ENCODE data around the gene PCDHGA6. TPM values are rescaled to one million over a fixed set of nuclear protein-coding genes. Genes with fewer than 3 reads are reported as not detected.

Gene PCDHGA6
- total RNA-seq, 4 donors from 2014 or later = 2.0 to 11.1 (median 5.7) TPM

GRCh38 chr5:141362719-141363118 lies 11.0 kb upstream of the PCDHGA6 start:
- Histone ChIP-seq H3K36me3 (peaks cover 0 to 13% of the 10 kb centered on the region in 2 donors), H3K9me3 (peaks cover 0 to 100% (median 7%) of the 10 kb centered on the region in 3 donors)
- ATAC-seq = no peak

DNA sequence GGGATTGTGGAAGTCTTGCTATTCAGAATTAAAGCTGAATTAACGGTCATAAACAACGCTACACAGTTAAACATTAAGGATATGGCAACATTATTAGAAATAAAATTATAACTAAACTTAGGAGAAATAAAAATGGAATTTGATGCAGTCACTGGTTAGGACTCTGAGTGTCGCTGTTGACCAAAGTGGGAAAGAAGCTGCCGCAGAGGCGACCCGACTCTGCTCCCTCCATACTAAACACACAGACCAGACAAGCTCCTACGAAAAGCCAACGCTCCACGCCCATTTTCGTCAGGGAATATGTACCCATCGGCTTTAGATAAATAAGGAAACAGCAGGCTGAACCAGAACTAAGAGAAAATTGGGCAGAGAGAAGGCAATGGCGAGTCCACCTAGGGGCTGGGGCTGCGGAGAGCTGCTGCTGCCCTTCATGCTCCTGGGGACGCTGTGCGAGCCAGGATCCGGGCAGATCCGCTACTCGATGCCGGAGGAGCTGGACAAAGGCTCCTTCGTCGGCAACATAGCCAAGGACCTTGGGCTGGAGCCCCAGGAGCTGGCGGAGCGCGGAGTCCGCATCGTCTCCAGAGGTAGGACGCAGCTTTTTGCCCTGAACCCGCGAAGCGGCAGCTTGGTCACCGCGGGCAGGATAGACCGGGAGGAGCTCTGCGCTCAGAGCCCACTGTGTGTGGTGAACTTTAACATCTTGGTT lies 9.6 kb upstream of the PCDHGA6 start, which contains the start of gene PCDHGA5:
Gene PCDHGA5, plus strand, starts transcription at position 211 of the 709 bp plus-strand sequence. Its CDS starts 169 bp downstream, at position 380.
- Histone ChIP-seq H3K36me3 (peaks cover 0 to 10% of the 10 kb centered on the region in 2 donors), H3K4me1 (no peaks in the 10 kb centered on the region), H3K27ac (peak within 1 kb of the TSS in 1 of 4 donors; percentile 5), H3K4me3 (peak within 1 kb of the TSS in 1 of 2 donors; percentile 35), H3K9me3 (peaks cover 0 to 100% (median 7%) of the 10 kb centered on the region in 3 donors), H3K27me3 (peaks cover 37% of the 10 kb centered on the region)
- TF ChIP-seq, protein P1, sequence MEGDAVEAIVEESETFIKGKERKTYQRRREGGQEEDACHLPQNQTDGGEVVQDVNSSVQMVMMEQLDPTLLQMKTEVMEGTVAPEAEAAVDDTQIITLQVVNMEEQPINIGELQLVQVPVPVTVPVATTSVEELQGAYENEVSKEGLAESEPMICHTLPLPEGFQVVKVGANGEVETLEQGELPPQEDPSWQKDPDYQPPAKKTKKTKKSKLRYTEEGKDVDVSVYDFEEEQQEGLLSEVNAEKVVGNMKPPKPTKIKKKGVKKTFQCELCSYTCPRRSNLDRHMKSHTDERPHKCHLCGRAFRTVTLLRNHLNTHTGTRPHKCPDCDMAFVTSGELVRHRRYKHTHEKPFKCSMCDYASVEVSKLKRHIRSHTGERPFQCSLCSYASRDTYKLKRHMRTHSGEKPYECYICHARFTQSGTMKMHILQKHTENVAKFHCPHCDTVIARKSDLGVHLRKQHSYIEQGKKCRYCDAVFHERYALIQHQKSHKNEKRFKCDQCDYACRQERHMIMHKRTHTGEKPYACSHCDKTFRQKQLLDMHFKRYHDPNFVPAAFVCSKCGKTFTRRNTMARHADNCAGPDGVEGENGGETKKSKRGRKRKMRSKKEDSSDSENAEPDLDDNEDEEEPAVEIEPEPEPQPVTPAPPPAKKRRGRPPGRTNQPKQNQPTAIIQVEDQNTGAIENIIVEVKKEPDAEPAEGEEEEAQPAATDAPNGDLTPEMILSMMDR (IDR thresholded peaks at IDR 0.05) = no peak
- no peak for TF ChIP-seq POLR2A (IDR thresholded peaks at IDR 0.05)
- TF ChIP-seq EP300 (IDR thresholded peaks at IDR 0.05) = no peak
- no peak for TF ChIP-seq POLR2AphosphoS5 (IDR thresholded peaks at IDR 0.05)
- no peak for ATAC-seq
- 8 to 19% methylated on average over 11 to 23 of the region's 34 CpGs for WGBS, 2 donors (ENCODE audit: low coverage in 1 of 2)

More at GRCh38 chr5:141362719-141363118, 11.0 kb upstream of the PCDHGA6 start:
- Histone ChIP-seq H3K27me3 (peaks cover 37% of the 10 kb centered on the region), H3K27ac (no peak overlapping the region), H3K4me3 (no peak overlapping the region), H3K4me1 (no peaks in the 10 kb centered on the region)
- TF ChIP-seq EP300 (IDR thresholded peaks at IDR 0.05) (no peak), POLR2AphosphoS5 (IDR thresholded peaks at IDR 0.05) (no peak), POLR2A (IDR thresholded peaks at IDR 0.05) (no peak)
- TF ChIP-seq, protein P1 (IDR thresholded peaks at IDR 0.05) = no peak

GRCh38 chr5:141366016-141366896 lies 7.4 kb upstream of the PCDHGA6 start:
- ATAC-seq = no peak
- 41 to 43% methylated on average over 4 to 13 of the region's 46 CpGs for WGBS, 2 donors (ENCODE audit: low coverage in 1 of 2)
- no peaks in the 10 kb centered on the region for H3K4me1 ChIP-seq
- peaks cover 33% of the 10 kb centered on the region for H3K27me3 ChIP-seq
- H3K4me3 ChIP-seq = no peak overlapping the region
- no peak overlapping the region for H3K27ac ChIP-seq
- H3K9me3 ChIP-seq = peaks cover 0 to 100% (median 5%) of the 10 kb centered on the region in 3 donors
- peaks cover 0 to 10% of the 10 kb centered on the region in 2 donors for H3K36me3 ChIP-seq
- TF ChIP-seq POLR2A (IDR thresholded peaks at IDR 0.05) (no peak), EP300 (IDR thresholded peaks at IDR 0.05) (no peak), POLR2AphosphoS5 (IDR thresholded peaks at IDR 0.05) (no peak)
- TF ChIP-seq, protein P1 (IDR thresholded peaks at IDR 0.05) = no peak

DNA sequence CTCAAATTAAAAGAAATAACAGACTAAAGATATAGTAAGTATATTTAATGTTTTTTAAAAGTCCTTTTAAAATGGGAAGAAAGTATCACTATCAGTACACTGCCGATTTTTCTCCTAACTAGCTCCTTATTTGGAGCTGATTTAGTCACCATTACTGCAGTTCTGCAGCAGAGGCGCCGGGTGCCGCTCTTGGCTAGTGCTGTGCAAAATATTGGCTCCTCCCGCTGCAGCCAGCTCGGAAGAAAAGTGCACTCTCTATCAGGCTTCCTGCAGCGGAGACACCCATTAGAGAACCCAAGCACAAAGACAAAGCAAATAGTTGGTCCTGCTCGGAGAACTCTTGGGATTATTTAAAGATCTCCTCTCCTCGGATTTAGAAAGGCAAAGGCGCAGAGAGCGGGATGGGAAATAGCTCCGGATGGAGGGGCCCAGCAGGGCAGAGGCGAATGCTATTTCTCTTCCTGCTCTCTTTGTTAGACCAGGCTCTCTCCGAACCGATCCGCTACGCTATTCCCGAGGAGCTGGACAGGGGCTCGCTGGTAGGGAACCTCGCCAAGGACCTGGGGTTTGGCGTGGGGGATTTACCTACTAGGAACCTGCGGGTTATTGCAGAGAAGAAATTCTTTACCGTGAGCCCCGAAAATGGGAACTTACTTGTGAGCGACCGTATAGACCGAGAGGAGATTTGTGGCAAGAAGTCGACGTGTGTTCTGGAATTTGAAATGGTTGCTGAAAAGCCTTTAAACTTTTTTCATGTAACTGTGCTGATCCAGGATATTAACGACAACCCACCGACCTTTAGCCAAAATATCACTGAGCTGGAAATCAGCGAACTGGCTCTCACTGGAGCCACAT lies 3.5 kb upstream of the PCDHGA6 start, which contains the start of gene PCDHGB3:
Gene PCDHGB3, plus strand, starts transcription at position 249 of the 855 bp plus-strand sequence. Its CDS starts 153 bp downstream, at position 402.
- H3K4me1 ChIP-seq = no peaks in the 10 kb centered on the region
- no peak within 1 kb of the TSS for H3K27ac ChIP-seq
- peak within 1 kb of the TSS in 1 of 2 donors; percentile 25 for H3K4me3 ChIP-seq
- TF ChIP-seq, protein P1 (IDR thresholded peaks at IDR 0.05) = peak in 1 of 4 experiments; percentile 25
- no peak for TF ChIP-seq POLR2A (IDR thresholded peaks at IDR 0.05)
- no peaks in the 10 kb centered on the region for H3K36me3 ChIP-seq
- 20 to 23% methylated on average over 13 to 22 of the region's 32 CpGs for WGBS, 2 donors (ENCODE audit: low coverage in 1 of 2)
- peaks cover 23% of the 10 kb centered on the region for H3K27me3 ChIP-seq
- ATAC-seq = no peak
- peaks cover 3 to 100% (median 9%) of the 10 kb centered on the region in 3 donors for H3K9me3 ChIP-seq

Measured in gastroesophageal sphincter (tissue), 4 donors.